A549 (cell line): ENCODE data around the gene NUDT6. TPM values are rescaled to one million over a fixed set of nuclear protein-coding genes. Genes with fewer than 3 reads are reported as not detected.
"Not testable (repeated sequence)": the region's sequence is repeated elsewhere in the genome, so short reads cannot be mapped to it uniquely, and the experiment has no call there.

Source experiments
- ATAC-seq, 2 experiments: fragments of 200-7000 bp in 1 of 2; fragments of >200 bp in 1 of 2; cut with Nextera tagmentation in 1 of 2; cut with Tn5 transposase in 1 of 2; 3 replicates each; pipeline versions ENCODE4 v1.8.0 to v1.9.1; 2018 to 2020; ENCODE audit warnings: mild to moderate bottlenecking in 1 of 2, moderate library complexity in 1 of 2
- CTCF ChIA-PET: fragments of 300-600 bp; sonication (Branson Sonifier 250); formaldehyde crosslinking; extraction: SDS; loops from one replicate; lab custom pipeline; 2021; ENCODE audit warnings: antibody characterized with exemption, inconsistent platforms; lab: Yijun Ruan, JAX
- POLR2A ChIA-PET: fragments of 350-600 bp; formaldehyde crosslinking; extraction: SDS; loops from one replicate; lab custom pipeline; 2021; ENCODE audit warnings: antibody characterized with exemption, inconsistent platforms; lab: Yijun Ruan, JAX
- DNase-seq, 2 experiments: peaks; one replicate each; pipeline versions ENCODE4 v3.0.0 to v3.0.0-alpha.2; 2011 to 2016; ENCODE audit warnings: low read depth in 1 of 2, low spot score in 1 of 2
- FAIRE-seq: peaks from 2 replicates; lab custom pipeline; 2011; peaks lifted over from hg19 to GRCh38; lab: Jason Lieb, UNC
- H3K27ac ChIP-seq, 2 experiments: fragments of >200 bp; sonication (Bioruptor Twin); formaldehyde crosslinking; 3 replicates each; pipeline ENCODE4 v1.5.1; 2016 to 2017
- H3K4me1 ChIP-seq: fragments of >200 bp; sonication (Bioruptor Twin); formaldehyde crosslinking; 3 replicates; pipeline ENCODE4 v1.6.1; 2016
- H3K4me2 ChIP-seq: fragments of >200 bp; sonication (Bioruptor Twin); formaldehyde crosslinking; 3 replicates; pipeline ENCODE4 v1.6.1; 2016
- H3K4me3 ChIP-seq: fragments of >200 bp; sonication (Bioruptor Twin); formaldehyde crosslinking; 3 replicates; pipeline ENCODE4 v1.5.1; 2016
- H3K9me3 ChIP-seq: fragments of >200 bp; sonication (Bioruptor Twin); formaldehyde crosslinking; 3 replicates; pipeline ENCODE4 v1.6.1; 2016
- CEBPB ChIP-seq, 2 experiments: fragments of >200 bp in 1 of 2; sonication (Bioruptor Twin) in 1 of 2; formaldehyde crosslinking in 1 of 2; IDR thresholded peaks; 2 replicates each; pipeline ENCODE4 v1.6.1; 2012 to 2016
- CHD4 ChIP-seq: fragments of 200-600 bp; sonication (generic); IDR thresholded peaks from 2 replicates; pipeline ENCODE4 v1.6.1; 2016; ENCODE audit warnings: antibody characterized with exemption, mild to moderate bottlenecking, borderline replicate concordance
- EHF ChIP-seq: fragments of 250-450 bp; sonication (Bioruptor Pico); IDR thresholded peaks from 2 replicates; pipeline ENCODE4 v1.5.0; 2020; ENCODE audit warnings: mild to moderate bottlenecking
- ESRRA ChIP-seq: fragments of 150-350 bp; IDR thresholded peaks from 2 replicates; pipeline ENCODE4 v1.6.1; 2014; ENCODE audit warnings: mild to moderate bottlenecking, low read length, borderline replicate concordance
- FOSB ChIP-seq: fragments of 250-450 bp; sonication (Bioruptor Pico); IDR thresholded peaks from 2 replicates; pipeline ENCODE4 v1.5.0; 2020; ENCODE audit warnings: mild to moderate bottlenecking, moderate library complexity
- FOSL2 ChIP-seq, 2 experiments: fragments of 450-650 bp in 1 of 2; fragments of >200 bp in 1 of 2; sonication (Bioruptor Twin) in 1 of 2; formaldehyde crosslinking; IDR thresholded peaks; 2 replicates each; pipeline versions ENCODE4 v1.5.0 to v1.6.1; 2016 to 2020; ENCODE audit warnings: mild to moderate bottlenecking in 1 of 2, moderate library complexity in 1 of 2
- GATA3 ChIP-seq: IDR thresholded peaks from 2 replicates; pipeline ENCODE4 v1.6.1; 2012; ENCODE audit warnings: borderline replicate concordance
- HEYL ChIP-seq: fragments of 250-450 bp; sonication (Bioruptor Pico); IDR thresholded peaks from 2 replicates; pipeline ENCODE4 v1.8.0; 2021; ENCODE audit warnings: mild to moderate bottlenecking, moderate library complexity
- JUN ChIP-seq, 2 experiments: fragments of >200 bp; sonication (Bioruptor Twin); formaldehyde crosslinking; IDR thresholded peaks; 2 replicates in 1 of 2; 3 replicates in 1 of 2; pipeline ENCODE4 v1.6.1; 2016 to 2017
- MAFK ChIP-seq: fragments of 450-650 bp; IDR thresholded peaks from 2 replicates; pipeline ENCODE4 v1.6.1; 2014; ENCODE audit not compliant: partially characterized antibody
- PHF8 ChIP-seq: fragments of 200-600 bp; sonication (generic); IDR thresholded peaks from 2 replicates; pipeline ENCODE4 v1.6.1; 2016; ENCODE audit warnings: low read depth, mild to moderate bottlenecking, antibody characterized with exemption, moderate library complexity, borderline replicate concordance
- RARB ChIP-seq: fragments of 250-450 bp; sonication (Bioruptor Pico); IDR thresholded peaks from 2 replicates; pipeline ENCODE4 v1.8.0; 2021; ENCODE audit warnings: mild to moderate bottlenecking, moderate library complexity
- TFCP2L1 ChIP-seq: fragments of 250-450 bp; sonication (Bioruptor Pico); IDR thresholded peaks from 2 replicates; pipeline ENCODE4 v1.5.0; 2021; ENCODE audit warnings: mild to moderate bottlenecking
- ZSCAN20 ChIP-seq: fragments of 250-450 bp; sonication (Bioruptor Pico); IDR thresholded peaks from 2 replicates; pipeline ENCODE4 v1.8.0; 2022; ENCODE audit warnings: mild to moderate bottlenecking, moderate library complexity
- WGBS: methylation state at CpG from one replicate; pipeline ENCODE4 v1.1.6; 2017; ENCODE audit errors: missing lambda C conversion rate; 5-methylcytosine and 5-hydroxymethylcytosine counted together
- polyA plus RNA-seq, 4 experiments: library from polyadenylated mRNA; depleted of rRNA in 3 of 4; stranded (reverse); fragments of >200 nt; fragmentation: RNase III in 1 of 4; extraction: RNeasy Plus Mini Kit Qiagen cat#74134 plus additional on column Dnase treatment in 1 of 4; gene quantifications; 2 replicates in 3 of 4; 3 replicates in 1 of 4; pipeline ENCODE4 v1.2.3, GENCODE V29; 2011 to 2017
- TF ChIP-seq, protein P1 (sequence below): fragments of >200 bp; sonication (Bioruptor Twin); formaldehyde crosslinking; IDR thresholded peaks from 2 replicates; pipeline ENCODE4 v1.6.1; 2016
- TF ChIP-seq, protein P2 (sequence below): IDR thresholded peaks from 2 replicates; pipeline ENCODE4 v1.6.1; 2012; ENCODE audit warnings: low read depth, borderline replicate concordance
- TF ChIP-seq, protein P3 (sequence below): fragments of >200 bp; sonication (Bioruptor Twin); formaldehyde crosslinking; IDR thresholded peaks from 3 replicates; pipeline ENCODE4 v1.5.1; 2016
- TF ChIP-seq, protein P4 (sequence below): IDR thresholded peaks from 2 replicates; pipeline ENCODE4 v1.6.1; 2012

The NUDT6 gene
- polyA plus RNA-seq, 2 of the 4 experiments (the other 2 are of a cell fraction): 9.9 to 12.7 TPM

DNA sequence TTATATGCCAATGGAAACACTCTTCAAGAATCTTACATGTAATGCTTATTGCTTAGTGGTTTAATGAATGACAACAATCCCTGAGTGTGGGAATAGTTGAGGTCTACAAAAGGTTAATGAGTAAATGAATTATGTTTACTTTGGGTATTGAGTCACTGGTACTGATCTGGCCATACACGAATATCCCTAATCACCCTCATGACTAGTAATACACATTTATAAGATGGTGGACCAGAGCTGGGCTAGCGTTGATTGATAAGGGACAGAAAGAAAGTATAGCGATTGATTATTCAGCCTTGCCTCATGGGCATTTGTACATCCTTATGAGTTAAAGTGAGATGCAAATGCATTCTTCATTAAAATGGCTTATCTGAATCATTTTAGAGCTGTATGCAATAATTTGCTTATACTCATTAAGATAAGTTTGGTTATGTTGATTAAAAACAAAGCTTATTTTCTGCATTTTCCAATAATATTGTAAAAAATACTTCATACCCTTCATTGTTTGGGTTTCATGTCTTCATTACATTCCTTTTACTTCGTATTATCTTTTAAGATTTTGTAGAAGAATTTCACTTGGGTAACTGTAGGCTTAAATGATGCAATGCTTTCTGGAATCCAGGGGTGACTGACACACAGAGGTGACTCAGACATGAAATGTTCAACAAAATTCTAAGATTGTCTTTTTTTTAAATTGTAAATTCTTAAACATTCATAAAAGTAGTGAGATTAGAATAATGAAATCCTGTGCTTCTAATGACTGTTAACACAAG lies 48.4 kb downstream of the NUDT6 start (continued):
- TF ChIP-seq CHD4: no peak
- TF ChIP-seq MAFK: no peak
- no peak for TF ChIP-seq TFCP2L1 (CRISPR knock-in tag)
- TF ChIP-seq ESRRA: no peak
- no peak for TF ChIP-seq FOSB (CRISPR knock-in tag)
- peak; percentile 97 to 99 for TF ChIP-seq CEBPB (IDR thresholded peaks at IDR 0.05)
- peak; percentile 38; the same call in 1 of the 2 replicates for TF ChIP-seq ZSCAN20 (CRISPR knock-in tag)
- TF ChIP-seq, protein P1, sequence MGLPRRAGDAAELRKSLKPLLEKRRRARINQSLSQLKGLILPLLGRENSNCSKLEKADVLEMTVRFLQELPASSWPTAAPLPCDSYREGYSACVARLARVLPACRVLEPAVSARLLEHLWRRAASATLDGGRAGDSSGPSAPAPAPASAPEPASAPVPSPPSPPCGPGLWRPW: peak; percentile 75; the same call in 1 of the 2 replicates
- no peak for TF ChIP-seq PHF8
- peak; percentile 58; the same call in 1 of the 2 replicates for TF ChIP-seq GATA3
- no peak for TF ChIP-seq RARB (CRISPR knock-in tag)
- no peak for TF ChIP-seq HEYL (CRISPR knock-in tag)
- TF ChIP-seq EHF: no peak
- TF ChIP-seq, protein P2, sequence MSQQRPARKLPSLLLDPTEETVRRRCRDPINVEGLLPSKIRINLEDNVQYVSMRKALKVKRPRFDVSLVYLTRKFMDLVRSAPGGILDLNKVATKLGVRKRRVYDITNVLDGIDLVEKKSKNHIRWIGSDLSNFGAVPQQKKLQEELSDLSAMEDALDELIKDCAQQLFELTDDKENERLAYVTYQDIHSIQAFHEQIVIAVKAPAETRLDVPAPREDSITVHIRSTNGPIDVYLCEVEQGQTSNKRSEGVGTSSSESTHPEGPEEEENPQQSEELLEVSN: no peak
- TF ChIP-seq, protein P3, sequence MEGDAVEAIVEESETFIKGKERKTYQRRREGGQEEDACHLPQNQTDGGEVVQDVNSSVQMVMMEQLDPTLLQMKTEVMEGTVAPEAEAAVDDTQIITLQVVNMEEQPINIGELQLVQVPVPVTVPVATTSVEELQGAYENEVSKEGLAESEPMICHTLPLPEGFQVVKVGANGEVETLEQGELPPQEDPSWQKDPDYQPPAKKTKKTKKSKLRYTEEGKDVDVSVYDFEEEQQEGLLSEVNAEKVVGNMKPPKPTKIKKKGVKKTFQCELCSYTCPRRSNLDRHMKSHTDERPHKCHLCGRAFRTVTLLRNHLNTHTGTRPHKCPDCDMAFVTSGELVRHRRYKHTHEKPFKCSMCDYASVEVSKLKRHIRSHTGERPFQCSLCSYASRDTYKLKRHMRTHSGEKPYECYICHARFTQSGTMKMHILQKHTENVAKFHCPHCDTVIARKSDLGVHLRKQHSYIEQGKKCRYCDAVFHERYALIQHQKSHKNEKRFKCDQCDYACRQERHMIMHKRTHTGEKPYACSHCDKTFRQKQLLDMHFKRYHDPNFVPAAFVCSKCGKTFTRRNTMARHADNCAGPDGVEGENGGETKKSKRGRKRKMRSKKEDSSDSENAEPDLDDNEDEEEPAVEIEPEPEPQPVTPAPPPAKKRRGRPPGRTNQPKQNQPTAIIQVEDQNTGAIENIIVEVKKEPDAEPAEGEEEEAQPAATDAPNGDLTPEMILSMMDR: no peak

DNA sequence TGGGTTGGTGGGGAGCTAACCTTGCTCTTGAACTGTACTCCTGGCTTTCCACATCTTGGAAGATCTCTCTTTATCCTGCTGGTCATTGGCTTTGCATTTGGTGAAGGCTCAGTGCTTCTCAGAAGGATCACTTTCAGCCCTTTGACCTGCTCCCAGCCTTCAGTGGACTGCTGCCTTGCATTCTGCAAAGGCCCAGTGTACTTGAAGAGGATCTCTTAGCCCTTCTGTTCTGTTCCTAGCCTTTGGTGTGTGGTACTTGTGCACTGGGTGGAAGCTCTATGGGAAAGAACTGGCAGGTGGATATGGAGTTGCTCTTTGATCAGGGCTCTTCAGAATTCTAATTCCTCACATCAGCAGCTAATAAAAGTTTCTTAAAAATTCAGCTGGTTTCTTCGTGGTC lies 49.3 kb downstream of the NUDT6 start:
- no peak for FAIRE-seq
- H3K4me2 ChIP-seq: peak overlapping the region; percentile 97
- POLR2A ChIA-PET: interaction anchor here (0.7 kb wide), 1 partner anchor 46 kb away, joined by 3 read pairs; no protein-coding TSS in a partner anchor

DNA sequence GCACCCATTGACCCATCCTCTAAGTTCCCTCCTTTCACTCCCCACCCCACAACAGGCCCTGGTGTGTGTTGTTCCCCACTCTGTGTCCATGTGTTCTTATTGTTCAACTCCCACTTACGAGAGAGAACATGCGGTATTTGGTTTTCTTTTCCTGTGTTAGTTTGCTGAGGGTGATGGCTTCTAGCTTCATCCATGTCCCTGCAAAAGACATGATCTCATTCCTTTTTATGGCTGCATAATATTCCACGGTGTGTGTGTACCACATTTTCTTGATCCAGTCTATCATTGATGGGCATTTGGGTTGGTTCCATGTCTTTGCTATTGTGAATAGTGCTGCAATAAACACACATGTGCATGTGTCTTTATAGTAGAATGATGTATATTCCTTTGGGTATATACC lies 54.2 kb downstream of the NUDT6 start:
- H3K27ac ChIP-seq, FAIRE-seq, DNase-seq, POLR2A ChIA-PET, H3K4me2 ChIP-seq, ATAC-seq, H3K4me3 ChIP-seq, CTCF ChIA-PET, H3K9me3 ChIP-seq: not testable (repeated sequence)
- peaks cover 34% of the 10 kb centered on the region for H3K4me1 ChIP-seq
- WGBS: 94% methylated on average over 3 of the region's 3 CpGs

More for the DNA sequence above, 49.3 kb downstream of the NUDT6 start:
- 0% methylated on average over 1 of the region's 1 CpG for WGBS
- Histone ChIP-seq H3K4me3 (0 out of 3 replicates have a peak overlapping the region, but pooled peaks have one; percentile 34), H3K9me3 (peaks cover 5% of the 10 kb centered on the region; the same call in 1 of the 3 replicates), H3K27ac (peak overlapping the region; percentile 94 to 96), H3K4me1 (peaks cover 42% of the 10 kb centered on the region)
- CTCF ChIA-PET: interaction anchor here (1.2 to 1.6 kb wide), 3 partner anchors 41 to 115 kb away, joined by 3 to 6 read pairs (median 4); no protein-coding TSS in a partner anchor
- TF ChIP-seq, protein P4, sequence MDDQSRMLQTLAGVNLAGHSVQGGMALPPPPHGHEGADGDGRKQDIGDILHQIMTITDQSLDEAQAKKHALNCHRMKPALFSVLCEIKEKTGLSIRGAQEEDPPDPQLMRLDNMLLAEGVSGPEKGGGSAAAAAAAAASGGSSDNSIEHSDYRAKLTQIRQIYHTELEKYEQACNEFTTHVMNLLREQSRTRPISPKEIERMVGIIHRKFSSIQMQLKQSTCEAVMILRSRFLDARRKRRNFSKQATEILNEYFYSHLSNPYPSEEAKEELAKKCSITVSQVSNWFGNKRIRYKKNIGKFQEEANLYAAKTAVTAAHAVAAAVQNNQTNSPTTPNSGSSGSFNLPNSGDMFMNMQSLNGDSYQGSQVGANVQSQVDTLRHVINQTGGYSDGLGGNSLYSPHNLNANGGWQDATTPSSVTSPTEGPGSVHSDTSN: no peak
- TF ChIP-seq JUN (IDR thresholded peaks at IDR 0.05) (no peak), FOSL2 (IDR thresholded peaks at IDR 0.05) (no peak), FOSL2 (CRISPR knock-in tag; IDR thresholded peaks at IDR 0.05) (no peak), HEYL (CRISPR knock-in tag) (no peak), PHF8 (no peak)
- DNase-seq (peak in 1 of 2 experiments; percentile 16), ATAC-seq (peak; percentile 79 to 88)
